HG03039 (cell line): ENCODE results near the gene PTHLH.

ENCODE experiments used
- ATAC-seq: cut with Tn5 transposase; IDR thresholded peaks from one replicate; pipeline ENCODE4 v1.9.1; 2021; ENCODE audit warnings: mild to moderate bottlenecking, moderate library complexity; ENCODE audit not compliant: unreplicated experiment

Gene PTHLH

GRCh38 chr12:27972721-27973120, at the start of gene PTHLH:
Gene PTHLH, minus strand, starts transcription at chr12:27972733. Its CDS starts 3,239 bp downstream, at chr12:27969494.
- ATAC-seq, result no peak

- ATAC-seq, result no peak
Measured at GRCh38 chr12:28021704-28022103, 49.2 kb upstream of the PTHLH start.

GRCh38 chr12:28017873-28018255, 45.3 kb upstream of the PTHLH start:
- no peak for ATAC-seq

GRCh38 chr12:28017126-28017872, 44.8 kb upstream of the PTHLH start:
- ATAC-seq, result no peak

- ATAC-seq, result no peak
Measured at GRCh38 chr12:28015165-28015564, 42.6 kb upstream of the PTHLH start.

- no peak for ATAC-seq
Measured at GRCh38 chr12:28014196-28014595, 41.7 kb upstream of the PTHLH start.

- no peak for ATAC-seq
Measured at GRCh38 chr12:28012333-28012918, 39.9 kb upstream of the PTHLH start.

GRCh38 chr12:28010036-28010435, 37.5 kb upstream of the PTHLH start:
- ATAC-seq, result no peak

GRCh38 chr12:27999970-28000369, 27.4 kb upstream of the PTHLH start:
- ATAC-seq, result no peak

GRCh38 chr12:27999521-27999920, 27.0 kb upstream of the PTHLH start:
- no peak for ATAC-seq

GRCh38 chr12:27998658-27999057, 26.1 kb upstream of the PTHLH start:
- ATAC-seq, result no peak

- no peak for ATAC-seq
Measured at GRCh38 chr12:27998170-27998569, 25.6 kb upstream of the PTHLH start.

- ATAC-seq, result no peak
Measured at GRCh38 chr12:27996761-27997160, 24.2 kb upstream of the PTHLH start.

- no peak for ATAC-seq
Measured at GRCh38 chr12:27995406-27995805, 22.9 kb upstream of the PTHLH start.

- ATAC-seq, result no peak
Measured at GRCh38 chr12:27988594-27989233, 16.2 kb upstream of the PTHLH start.

- ATAC-seq, result no peak
Measured at GRCh38 chr12:27987331-27987730, 14.8 kb upstream of the PTHLH start.

GRCh38 chr12:27984275-27984674, 11.7 kb upstream of the PTHLH start:
- ATAC-seq, result no peak

GRCh38 chr12:27982951-27983350, 10.4 kb upstream of the PTHLH start:
- no peak for ATAC-seq

- ATAC-seq, result no peak
Measured at GRCh38 chr12:27982385-27982784, 9.9 kb upstream of the PTHLH start.

GRCh38 chr12:27981874-27982273, 9.3 kb upstream of the PTHLH start:
- no peak for ATAC-seq

- ATAC-seq, result no peak
Measured at GRCh38 chr12:27979145-27979544, 6.6 kb upstream of the PTHLH start.
